Astrocyte (in vitro differentiated cells and primary cell): Measurements from ENCODE around the gene ZNF346.

Experiments used
- CTCF ChIP-seq: IDR thresholded peaks from 2 replicates; pipeline ENCODE4 v1.5.1; 2011; ENCODE audit warnings: low read depth, mild to moderate bottlenecking, inconsistent platforms, low read length, moderate library complexity; ENCODE audit not compliant: insufficient read depth
- EZH2 ChIP-seq: IDR thresholded peaks from 2 replicates; pipeline ENCODE4 v1.6.1; 2012; ENCODE audit warnings: mild to moderate bottlenecking, low read length, inconsistent platforms; ENCODE audit not compliant: insufficient read depth

GRCh38 chr5:177100714-177101121 is 78.2 kb downstream of the ZNF346 start:
- TF ChIP-seq CTCF: no peak
- no peak for TF ChIP-seq EZH2
